Stimulated activated CD4-positive, alpha-beta T cell treated with anti-CD3 and anti-CD28 coated beads, Interleukin-15, amount 100 ng/mL, for 48 hours (primary cell): ENCODE measurements around the gene ADAM10.
"Not testable (repeated sequence)": the region's sequence is repeated elsewhere in the genome, so short reads cannot be mapped to it uniquely, and the experiment has no call there.

Experiments used
- DNase-seq, 2 donors: peaks; one replicate each; pipeline ENCODE4 v3.0.0-alpha.2; 2020; ENCODE audit warnings: low read depth in 2 of 2

Gene ADAM10

GRCh38 chr15:58676766-58677165, 72.7 kb downstream of the ADAM10 start:
- DNase-seq = no peak

GRCh38 chr15:58671186-58671585, 78.3 kb downstream of the ADAM10 start:
- DNase-seq = no peak

- no peak for DNase-seq
These were observed 80.4 kb downstream of the ADAM10 start for GRCh38 chr15:58669108-58669507.

GRCh38 chr15:58666957-58667356, 82.5 kb downstream of the ADAM10 start:
- no peak for DNase-seq

GRCh38 chr15:58665672-58666071, 83.8 kb downstream of the ADAM10 start:
- no peak for DNase-seq

- DNase-seq = no peak
These were observed 99.4 kb downstream of the ADAM10 start for GRCh38 chr15:58650102-58650501.

GRCh38 chr15:58649175-58649574, 100.3 kb downstream of the ADAM10 start:
- DNase-seq = no peak

GRCh38 chr15:58643996-58644395, 105.5 kb downstream of the ADAM10 start:
- no peak for DNase-seq

GRCh38 chr15:58641660-58642059, 107.8 kb downstream of the ADAM10 start:
- no peak for DNase-seq

GRCh38 chr15:58639992-58640391, 109.5 kb downstream of the ADAM10 start:
- no peak for DNase-seq

- no peak for DNase-seq
These were observed 110.3 kb downstream of the ADAM10 start for GRCh38 chr15:58639002-58639756.

GRCh38 chr15:58632789-58633188, 116.7 kb downstream of the ADAM10 start:
- DNase-seq = no peak

- no peak for DNase-seq
These were observed 118.2 kb downstream of the ADAM10 start for GRCh38 chr15:58631319-58631718.

GRCh38 chr15:58629625-58630024, 119.9 kb downstream of the ADAM10 start:
- no peak for DNase-seq

GRCh38 chr15:58628206-58628947, 121.1 kb downstream of the ADAM10 start:
- no peak for DNase-seq

- DNase-seq = no peak
These were observed 121.8 kb downstream of the ADAM10 start for GRCh38 chr15:58627701-58628100.

- no peak for DNase-seq
These were observed 122.5 kb downstream of the ADAM10 start for GRCh38 chr15:58627046-58627445.

- DNase-seq = no peak
These were observed 123.1 kb downstream of the ADAM10 start for GRCh38 chr15:58626378-58626777.

GRCh38 chr15:58622877-58623276, 126.6 kb downstream of the ADAM10 start:
- no peak for DNase-seq

- not testable (repeated sequence) for DNase-seq
These were observed 129.2 kb downstream of the ADAM10 start for GRCh38 chr15:58620268-58620667.

GRCh38 chr15:58616171-58616570, 133.3 kb downstream of the ADAM10 start:
- DNase-seq = no peak

- no peak for DNase-seq
These were observed 137.5 kb downstream of the ADAM10 start for GRCh38 chr15:58611731-58612676.
